GM12892 (cell line): ENCODE data around the gene CRIP2.

Experiments
- DNase-seq: peaks from one replicate; pipeline ENCODE4 v3.0.0; 2011; ENCODE audit not compliant: insufficient read length
- FAIRE-seq: peaks from 2 replicates; lab custom pipeline; 2011; peaks lifted over from hg19 to GRCh38; lab: Jason Lieb, UNC
- POLR2A ChIP-seq: IDR thresholded peaks from 2 replicates; pipeline ENCODE4 v1.6.1; 2011; ENCODE audit warnings: low read depth, low read length, control low read depth
- POLR2AphosphoS5 ChIP-seq: IDR thresholded peaks from 2 replicates; pipeline ENCODE4 v1.6.1; 2011; ENCODE audit warnings: low read depth, low read length, control low read depth
- TAF1 ChIP-seq: IDR thresholded peaks from 2 replicates; pipeline ENCODE4 v1.6.1; 2011; ENCODE audit warnings: low read depth, mild to moderate bottlenecking, control low read depth, low read length, borderline replicate concordance

CRIP2 gene

DNA sequence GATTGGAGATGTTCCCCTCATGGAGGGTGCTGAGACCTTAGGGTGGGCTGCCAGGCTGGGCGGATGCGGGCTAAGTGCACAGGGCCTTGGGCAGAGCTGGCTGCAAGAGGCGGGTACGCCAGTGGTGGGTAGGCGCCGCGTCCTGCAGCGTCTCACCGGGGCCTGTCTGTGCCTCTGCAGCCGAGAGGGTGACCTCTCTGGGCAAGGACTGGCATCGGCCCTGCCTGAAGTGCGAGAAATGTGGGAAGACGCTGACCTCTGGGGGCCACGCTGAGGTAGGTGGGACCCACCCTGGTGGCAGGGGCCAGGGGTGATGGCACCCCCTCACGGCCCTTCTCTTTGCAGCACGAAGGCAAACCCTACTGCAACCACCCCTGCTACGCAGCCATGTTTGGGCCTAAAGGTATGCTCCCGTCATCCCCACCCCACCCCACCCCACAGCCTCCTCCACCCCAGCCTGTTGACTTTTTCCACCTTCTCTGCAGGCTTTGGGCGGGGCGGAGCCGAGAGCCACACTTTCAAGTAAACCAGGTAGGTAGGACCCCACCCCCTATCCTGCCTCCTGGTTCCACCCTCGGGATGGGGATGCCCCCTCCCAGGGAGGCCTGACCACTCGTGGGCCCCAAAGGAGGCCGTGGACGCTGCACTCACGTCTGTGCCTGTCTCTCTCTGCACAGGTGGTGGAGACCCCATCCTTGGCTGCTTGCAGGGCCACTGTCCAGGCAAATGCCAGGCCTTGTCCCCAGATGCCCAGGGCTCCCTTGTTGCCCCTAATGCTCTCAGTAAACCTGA is 13.6 kb downstream of the CRIP2 start:
- FAIRE-seq = peak; percentile 67
- no peak for DNase-seq
- TF ChIP-seq POLR2A = no peak

DNA sequence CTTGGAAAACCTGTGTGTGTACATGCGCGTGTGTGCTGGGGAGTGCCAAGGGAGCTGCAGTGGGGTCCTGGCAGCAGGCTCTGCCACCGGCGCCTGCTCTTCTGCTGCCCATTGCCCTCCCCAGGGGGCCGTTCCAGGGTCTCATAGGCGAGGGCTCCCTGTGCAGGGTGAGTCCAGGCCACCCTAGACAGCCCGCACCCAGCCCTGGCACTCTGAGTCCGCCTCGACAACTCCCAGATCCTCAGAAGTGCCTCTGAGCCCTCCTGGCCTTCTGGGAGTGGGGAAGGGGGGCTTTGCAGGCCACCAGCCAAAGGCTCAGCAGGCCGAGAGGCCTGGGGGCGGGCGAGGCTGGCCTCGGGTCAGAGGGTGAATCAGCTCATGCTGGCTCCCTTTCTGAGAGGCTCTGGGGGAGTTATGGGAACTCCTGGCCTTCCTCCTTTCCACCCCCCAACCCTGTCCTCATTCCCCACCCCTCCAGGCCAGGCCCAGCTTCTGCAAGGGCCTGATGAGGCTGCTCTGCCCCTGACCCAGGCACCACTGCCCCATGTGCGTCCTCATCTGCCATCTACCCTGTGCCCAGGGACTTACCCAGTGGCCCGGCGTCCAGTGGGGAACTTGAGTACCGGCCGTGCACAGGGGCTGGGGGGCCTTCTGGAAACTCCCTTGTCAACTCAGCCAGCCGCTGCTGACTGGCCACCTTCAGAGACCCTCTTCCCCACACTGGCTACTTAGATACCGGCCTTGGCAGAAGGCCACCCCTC is 14.3 kb downstream of the CRIP2 start:
- DNase-seq (no peak), FAIRE-seq (no peak)
- TF ChIP-seq POLR2A (no peak), TAF1 (no peak), POLR2AphosphoS5 (no peak)

DNA sequence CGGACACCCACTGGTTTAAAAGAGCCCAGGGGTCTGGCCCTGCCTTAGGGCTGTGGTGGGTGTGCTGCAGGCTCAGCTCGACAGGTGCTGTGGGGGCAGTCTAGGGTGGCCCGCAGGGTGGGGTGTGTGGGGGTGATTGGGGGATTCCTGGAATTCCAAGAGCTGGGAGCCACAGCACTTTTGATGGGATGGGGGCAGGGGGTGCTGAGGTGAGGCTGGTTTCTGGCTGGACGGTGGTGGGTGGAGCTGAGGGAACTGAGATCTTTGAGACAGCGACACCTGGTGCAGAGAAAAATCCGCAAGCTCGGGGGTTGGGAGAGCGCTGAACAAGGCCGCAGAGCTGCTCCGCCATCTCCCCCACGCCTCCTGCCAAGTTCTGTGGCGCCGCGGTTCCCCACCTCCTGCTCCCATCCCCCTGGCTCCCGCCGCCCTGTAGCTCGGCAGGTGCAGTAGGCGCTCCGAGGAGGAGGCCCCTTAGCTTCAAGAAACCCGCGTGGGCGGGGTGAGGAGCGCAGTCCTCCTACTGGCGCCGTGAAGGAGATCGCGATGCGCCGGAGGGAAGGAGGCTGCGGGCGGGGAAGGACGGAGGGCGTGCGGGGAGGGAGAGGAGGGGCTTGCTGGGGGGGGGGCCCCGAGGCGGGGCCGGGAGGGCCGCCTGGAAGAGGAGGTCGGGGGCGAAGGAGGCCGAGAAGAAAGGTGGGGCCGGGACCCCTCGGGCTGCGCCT is 15.1 kb downstream of the CRIP2 start:
- peak; percentile 80 for DNase-seq
- peak; percentile 91 for FAIRE-seq
- TF ChIP-seq TAF1 (no peak), POLR2AphosphoS5 (no peak), POLR2A (no peak; the same call in 1 of the 2 replicates)

DNA sequence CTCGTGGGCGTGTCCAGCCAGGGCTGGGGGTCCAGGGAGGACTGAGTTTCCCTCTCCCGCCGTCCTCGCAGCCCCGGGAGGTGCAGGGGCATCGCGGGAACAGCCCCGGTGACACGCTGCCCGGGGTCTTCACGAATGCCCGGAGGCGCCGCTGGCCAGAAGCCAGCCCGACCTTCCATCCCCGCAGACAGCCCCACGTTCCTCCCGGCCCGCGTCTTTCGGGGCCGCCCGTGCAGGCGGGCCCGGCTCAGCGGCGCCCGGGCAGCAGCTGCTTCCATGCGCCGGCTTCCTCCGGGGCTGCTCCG is 15.6 kb downstream of the CRIP2 start:
- FAIRE-seq = no peak
- no peak for DNase-seq
- TF ChIP-seq TAF1 = no peak
- no peak for TF ChIP-seq POLR2A
- TF ChIP-seq POLR2AphosphoS5 = no peak

DNA sequence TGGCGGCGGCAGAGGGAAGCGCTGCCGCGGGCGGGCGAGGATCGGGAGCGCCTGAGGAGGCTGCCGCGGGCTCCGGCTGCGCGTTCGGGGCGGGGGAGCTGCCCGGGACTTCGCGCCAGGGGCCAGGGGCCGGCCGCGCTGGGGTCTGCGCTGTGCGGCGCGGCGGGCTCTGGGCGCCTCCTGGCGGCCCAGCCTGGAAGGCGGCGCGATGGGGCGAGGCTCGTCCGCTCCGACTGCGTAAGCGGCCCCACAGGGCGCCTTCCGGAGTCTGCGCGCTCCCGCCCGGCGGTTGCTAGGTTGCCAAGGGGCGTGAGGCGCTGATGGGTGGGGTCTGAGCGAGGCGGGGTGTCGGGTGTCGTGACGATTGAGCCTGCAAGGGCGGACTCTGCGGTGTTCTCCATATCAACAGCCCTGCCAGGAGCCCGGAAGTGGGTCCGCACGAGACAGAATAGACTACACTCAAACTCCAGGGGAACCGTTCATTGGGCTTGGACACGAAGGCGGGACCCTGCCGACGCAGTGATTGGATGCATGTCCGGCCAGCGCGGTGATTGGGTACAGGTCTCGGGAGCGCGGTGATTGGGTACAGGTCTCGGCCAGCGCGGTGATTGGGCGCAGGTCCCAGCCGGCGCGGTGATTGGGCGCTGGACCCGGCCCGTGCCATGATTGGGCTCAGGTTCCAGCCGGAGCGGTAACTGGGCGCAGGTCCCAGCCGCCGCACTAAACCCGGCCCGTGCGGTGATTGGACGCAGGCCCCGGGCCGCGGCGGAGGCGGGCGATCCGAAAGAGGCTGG is 16.1 kb downstream of the CRIP2 start, which contains the start of gene TEDC1:
Gene TEDC1, plus strand, starts transcription at position 675 of the 794 bp plus-strand sequence. CDS start 130 bp downstream, outside the sequence.
- DNase-seq = peak; percentile 98
- TF ChIP-seq POLR2AphosphoS5 (no peak; the same call in 1 of the 2 replicates), POLR2A (peak; percentile 76), TAF1 (peak; percentile 76; the same call in 1 of the 2 replicates)
- peak; percentile 100 for FAIRE-seq

DNA sequence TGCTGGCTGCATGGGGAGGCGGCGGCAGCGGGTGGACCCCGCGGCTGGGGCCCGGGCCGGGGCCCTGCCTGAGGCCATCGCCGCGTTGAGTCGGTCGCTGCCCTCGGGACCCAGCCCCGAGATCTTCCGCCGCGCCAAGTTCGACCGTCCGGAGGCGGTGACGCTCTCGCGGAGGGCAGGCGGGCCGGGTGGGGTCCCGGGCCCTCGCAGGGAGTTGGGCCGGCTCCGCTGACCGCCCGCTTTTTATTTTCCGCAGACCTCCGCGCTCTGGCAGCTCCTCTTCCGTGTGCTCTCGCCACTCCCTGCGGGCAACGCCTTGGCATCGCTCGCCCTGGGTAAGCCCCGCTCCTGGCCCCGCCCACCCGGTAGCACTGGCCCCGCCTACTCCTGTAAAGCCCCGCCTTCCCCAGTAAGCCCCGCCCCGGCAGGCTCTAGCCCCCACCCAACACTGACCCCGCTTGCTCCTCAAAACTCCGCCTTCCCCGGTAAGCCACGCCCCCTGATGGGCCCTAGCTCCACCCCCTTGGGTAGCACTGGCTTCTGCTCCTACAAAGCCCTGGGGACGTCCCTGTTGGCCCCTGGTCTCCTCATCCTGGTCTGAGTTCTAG is 16.8 kb downstream of the CRIP2 start:
- DNase-seq (peak; percentile 88), FAIRE-seq (peak; percentile 91)

DNA sequence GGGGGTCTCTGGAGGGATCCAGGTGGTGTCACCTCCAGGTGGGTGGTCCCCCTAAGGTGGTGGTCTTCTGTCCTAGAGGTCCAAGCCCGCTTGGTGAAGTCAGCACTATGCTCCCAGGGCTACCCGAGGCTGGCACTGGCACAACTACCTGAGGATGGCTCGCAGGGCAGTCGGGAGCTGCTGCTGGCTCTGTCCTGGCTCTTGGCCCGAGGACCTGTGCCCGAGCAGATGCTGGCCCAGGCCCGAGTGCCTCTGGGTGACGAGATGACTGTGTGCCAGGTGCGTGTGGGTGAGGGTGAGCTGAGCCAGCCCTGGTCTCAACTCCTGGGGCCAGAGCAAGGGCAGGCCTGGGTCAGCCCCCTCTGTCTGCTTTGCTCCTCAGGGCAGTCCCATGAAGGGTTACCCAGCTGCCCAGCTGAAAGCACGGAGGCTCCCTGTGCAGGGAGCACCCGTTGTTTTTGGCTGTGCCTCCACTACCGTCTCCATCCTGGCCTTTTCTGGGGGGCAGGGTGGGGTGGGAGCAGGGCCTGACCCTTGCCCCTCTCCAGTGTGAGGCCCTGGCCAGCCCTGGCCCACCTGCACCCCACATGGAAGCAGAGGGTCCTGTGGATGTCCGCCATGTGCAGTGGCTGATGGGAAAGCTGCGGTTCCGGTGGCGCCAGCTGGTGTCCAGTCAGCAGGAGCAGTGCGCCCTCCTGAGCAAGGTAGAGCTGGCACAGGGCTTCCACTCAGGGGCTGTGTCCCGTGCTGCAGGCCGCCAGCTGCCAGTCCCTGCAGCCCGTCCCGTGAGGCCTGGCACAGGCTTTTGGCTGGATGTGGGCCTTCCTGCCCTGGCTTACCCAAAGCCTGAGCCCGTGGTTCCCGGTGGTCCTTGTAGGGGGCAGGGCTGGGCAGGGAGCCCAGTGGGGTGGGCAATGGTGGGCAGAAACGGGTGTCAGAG is 17.7 kb downstream of the CRIP2 start:
- DNase-seq (no peak), FAIRE-seq (no peak)
- no peak for TF ChIP-seq POLR2A

More for the DNA sequence above, 16.8 kb downstream of the CRIP2 start:
- TF ChIP-seq POLR2AphosphoS5 (0 out of 2 replicates have a peak, but pooled peaks have one; percentile 37), POLR2A (no peak; the same call in 1 of the 2 replicates)

DNA sequence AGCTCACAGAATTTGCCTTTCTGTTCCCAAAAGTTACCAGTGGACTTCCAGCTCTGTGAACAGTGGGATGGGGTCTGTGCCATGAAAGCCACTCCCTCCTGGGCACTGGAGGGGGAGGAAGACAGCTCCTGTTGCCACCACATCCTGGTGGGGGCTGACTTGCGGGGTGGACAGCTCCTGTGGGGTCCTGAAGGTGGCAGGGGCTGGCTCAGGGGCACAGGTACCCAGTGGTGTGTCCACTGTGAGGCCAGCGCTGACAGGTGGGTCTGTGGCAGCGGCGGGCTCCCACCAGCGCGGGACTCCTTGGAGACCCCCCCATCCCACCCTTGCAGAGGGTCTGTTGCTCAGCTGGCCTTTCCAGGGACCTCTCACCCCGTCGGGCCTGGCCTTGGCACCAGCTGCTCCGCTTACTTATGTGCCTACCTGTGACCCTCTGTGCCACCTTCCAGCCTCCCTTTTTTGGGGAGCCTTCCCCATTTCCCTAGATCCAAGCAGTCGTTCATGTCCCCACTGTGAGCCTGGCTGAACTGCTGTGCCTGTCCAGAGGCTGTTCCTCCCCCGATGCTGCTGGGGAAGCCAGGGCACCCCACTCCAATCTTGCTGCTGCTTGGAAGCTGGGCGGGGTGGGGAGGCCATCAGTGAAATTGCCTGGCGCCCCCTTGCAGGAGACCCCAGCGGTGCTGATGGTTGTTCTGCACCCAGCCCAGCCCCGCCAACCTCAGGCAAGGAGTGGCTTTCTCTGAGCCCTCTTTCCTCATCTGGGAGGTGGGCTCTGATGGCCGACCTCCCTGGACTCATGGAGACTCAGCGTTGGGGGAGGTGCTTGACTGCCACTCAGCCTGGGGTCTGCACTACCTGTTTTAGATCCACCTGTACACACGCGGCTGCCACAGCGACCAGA is 18.6 kb downstream of the CRIP2 start:
- FAIRE-seq (no peak), DNase-seq (no peak)
- no peak for TF ChIP-seq TAF1

DNA sequence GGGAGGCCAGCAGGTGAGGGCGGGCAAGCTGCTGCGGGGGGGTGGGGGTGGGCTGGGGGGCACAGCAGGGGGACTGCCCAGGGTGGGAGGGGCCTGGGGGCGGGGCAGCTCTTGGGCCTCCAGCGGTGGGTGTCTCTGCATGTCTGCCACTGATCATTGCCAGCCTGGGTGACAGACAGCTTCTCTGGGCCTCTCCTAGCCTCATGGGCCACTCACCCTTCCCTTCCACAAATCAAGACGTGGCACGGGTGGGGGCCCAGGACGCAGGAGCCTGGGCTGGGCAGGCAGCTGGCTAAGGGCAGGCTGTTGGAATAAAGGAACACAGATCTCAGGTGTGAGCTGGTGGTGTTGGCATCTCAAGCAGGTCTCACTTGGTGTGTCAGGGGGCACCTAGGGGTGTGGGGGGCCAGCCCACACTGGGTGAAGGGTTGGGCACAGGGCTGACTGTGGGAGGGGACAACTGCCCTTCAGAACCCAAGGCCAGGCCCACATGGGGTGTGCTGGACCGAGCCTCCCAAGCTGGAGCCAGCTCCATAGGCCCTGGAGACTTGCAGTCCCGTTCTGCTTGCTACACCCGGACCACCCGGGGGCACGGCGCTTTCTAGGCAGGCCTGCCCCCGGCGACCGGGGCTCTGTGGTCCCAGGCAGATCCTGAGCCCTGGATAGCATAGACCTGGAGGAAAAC is 19.4 kb downstream of the CRIP2 start:
- DNase-seq = no peak
- no peak for FAIRE-seq
- TF ChIP-seq POLR2A = no peak
